HEK293 (cell line): ENCODE results near the gene CA10.

Source experiments
- CTCF ChIA-PET: fragments of 350-600 bp; formaldehyde crosslinking; extraction: SDS; loops from one replicate; lab custom pipeline; 2021; ENCODE audit warnings: antibody characterized with exemption; lab: Yijun Ruan, JAX
- POLR2A ChIA-PET: fragments of 300-600 bp; formaldehyde crosslinking; extraction: SDS; loops from one replicate; lab custom pipeline; 2020; ENCODE audit warnings: antibody characterized with exemption, inconsistent platforms; lab: Yijun Ruan, JAX
- H3K27ac ChIP-seq: fragments of 200-500 bp; sonication (Bioruptor generic); 2 replicates; pipeline ENCODE4 v1.5.1; 2014; ENCODE audit warnings: low read depth, low read length, control low read depth, inconsistent platforms; ENCODE audit errors: extremely low read depth
- H3K36me3 ChIP-seq, 2 experiments: fragments of 200-500 bp in 1 of 2; sonication (Bioruptor generic) in 1 of 2; 1 replicate in 1 of 2; 2 replicates in 1 of 2; pipeline ENCODE4 v1.5.1; 2014 to 2017; ENCODE audit warnings: inconsistent platforms in 2 of 2, low read length in 2 of 2; ENCODE audit not compliant: control insufficient read depth in 2 of 2, insufficient read depth in 1 of 2
- H3K4me1 ChIP-seq: fragments of 200-500 bp; sonication (Bioruptor generic); 2 replicates; pipeline ENCODE4 v1.5.1; 2014; ENCODE audit warnings: mild to moderate bottlenecking, low read length, inconsistent platforms; ENCODE audit not compliant: control insufficient read depth, insufficient read depth
- H3K4me3 ChIP-seq: 2 replicates; pipeline ENCODE4 v1.5.1; 2011; ENCODE audit warnings: low read depth, mild to moderate bottlenecking, control low read depth, low read length, moderate library complexity
- H3K9me3 ChIP-seq: fragments of 200-500 bp; sonication (Bioruptor generic); 2 replicates; pipeline ENCODE4 v1.5.1; 2014; ENCODE audit warnings: low read depth, low read length, inconsistent platforms; ENCODE audit not compliant: control insufficient read depth, insufficient read depth
- FEZF1 ChIP-seq: fragments of 450-650 bp; formaldehyde crosslinking; IDR thresholded peaks from 2 replicates; pipeline ENCODE4 v1.5.1; 2016; ENCODE audit warnings: missing biosample characterization, missing genetic modification characterization
- GLI4 ChIP-seq: fragments of 450-650 bp; formaldehyde crosslinking; IDR thresholded peaks from 2 replicates; pipeline ENCODE4 v1.5.1; 2016; ENCODE audit warnings: missing biosample characterization, missing genetic modification characterization
- KLF9 ChIP-seq: fragments of 450-650 bp; formaldehyde crosslinking; IDR thresholded peaks from 2 replicates; pipeline ENCODE4 v1.5.1; 2016; ENCODE audit warnings: missing biosample characterization, missing genetic modification characterization, low read depth
- PATZ1 ChIP-seq: fragments of 450-650 bp; formaldehyde crosslinking; IDR thresholded peaks from 2 replicates; pipeline ENCODE4 v1.5.1; 2016; ENCODE audit warnings: missing biosample characterization, missing genetic modification characterization
- TSHZ1 ChIP-seq: fragments of 450-650 bp; formaldehyde crosslinking; IDR thresholded peaks from 2 replicates; pipeline ENCODE4 v1.5.1; 2016; ENCODE audit warnings: missing biosample characterization, missing genetic modification characterization, borderline replicate concordance
- ZIC2 ChIP-seq: fragments of 450-650 bp; formaldehyde crosslinking; IDR thresholded peaks from 2 replicates; pipeline ENCODE4 v1.5.1; 2016; ENCODE audit warnings: missing biosample characterization, missing genetic modification characterization
- ZNF157 ChIP-seq: fragments of 450-650 bp; formaldehyde crosslinking; IDR thresholded peaks from 2 replicates; pipeline ENCODE4 v1.5.1; 2016; ENCODE audit warnings: missing biosample characterization, missing genetic modification characterization
- ZNF169 ChIP-seq: fragments of 450-650 bp; formaldehyde crosslinking; IDR thresholded peaks from 2 replicates; pipeline ENCODE4 v1.5.1; 2016; ENCODE audit warnings: missing biosample characterization, missing genetic modification characterization
- ZNF248 ChIP-seq: fragments of 450-650 bp; formaldehyde crosslinking; IDR thresholded peaks from 2 replicates; pipeline ENCODE4 v1.5.1; 2017; ENCODE audit warnings: missing biosample characterization, missing genetic modification characterization
- ZNF311 ChIP-seq: fragments of 450-650 bp; formaldehyde crosslinking; IDR thresholded peaks from 2 replicates; pipeline ENCODE4 v1.5.1; 2017; ENCODE audit warnings: missing biosample characterization, missing genetic modification characterization, borderline replicate concordance
- ZNF37A ChIP-seq: fragments of 450-650 bp; IDR thresholded peaks from 2 replicates; pipeline ENCODE4 v1.5.1; 2018; ENCODE audit warnings: missing biosample characterization, missing genetic modification characterization
- ZNF510 ChIP-seq: fragments of 450-650 bp; formaldehyde crosslinking; IDR thresholded peaks from 2 replicates; pipeline ENCODE4 v1.5.1; 2018; ENCODE audit warnings: mild to moderate bottlenecking, missing genetic modification characterization, missing biosample characterization; ENCODE audit not compliant: insufficient replicate concordance
- ZNF521 ChIP-seq: fragments of 450-650 bp; formaldehyde crosslinking; IDR thresholded peaks from 2 replicates; pipeline ENCODE4 v1.5.1; 2017; ENCODE audit warnings: missing biosample characterization, mild to moderate bottlenecking, missing genetic modification characterization
- ZNF548 ChIP-seq: fragments of 450-650 bp; formaldehyde crosslinking; IDR thresholded peaks from 2 replicates; pipeline ENCODE4 v1.5.1; 2016; ENCODE audit warnings: missing biosample characterization, missing genetic modification characterization
- ZNF558 ChIP-seq: fragments of 450-650 bp; formaldehyde crosslinking; IDR thresholded peaks from 2 replicates; pipeline ENCODE4 v1.5.1; 2016; ENCODE audit warnings: missing biosample characterization, missing genetic modification characterization
- ZNF561 ChIP-seq: fragments of 450-650 bp; IDR thresholded peaks from 2 replicates; pipeline ENCODE4 v1.5.1; 2018; ENCODE audit warnings: missing biosample characterization, missing genetic modification characterization, borderline replicate concordance
- ZNF585B ChIP-seq: fragments of 450-650 bp; formaldehyde crosslinking; IDR thresholded peaks from 2 replicates; pipeline ENCODE4 v1.5.1; 2016; ENCODE audit warnings: missing biosample characterization, missing genetic modification characterization
- ZNF645 ChIP-seq: fragments of 450-650 bp; formaldehyde crosslinking; IDR thresholded peaks from 2 replicates; pipeline ENCODE4; 2016; ENCODE audit warnings: missing biosample characterization, missing genetic modification characterization
- ZNF654 ChIP-seq: fragments of 450-650 bp; formaldehyde crosslinking; IDR thresholded peaks from 2 replicates; pipeline ENCODE4 v1.5.1; 2016; ENCODE audit warnings: low read depth, missing biosample characterization, missing genetic modification characterization
- ZNF658 ChIP-seq: fragments of 450-650 bp; formaldehyde crosslinking; IDR thresholded peaks from 2 replicates; pipeline ENCODE4; 2016; ENCODE audit warnings: missing biosample characterization, missing genetic modification characterization
- ZNF677 ChIP-seq: fragments of 450-650 bp; IDR thresholded peaks from 2 replicates; pipeline ENCODE4 v1.5.0; 2018; ENCODE audit warnings: missing biosample characterization, mild to moderate bottlenecking, missing genetic modification characterization, moderate library complexity
- ZNF76 ChIP-seq: fragments of 450-650 bp; formaldehyde crosslinking; IDR thresholded peaks from 2 replicates; pipeline ENCODE4; 2016; ENCODE audit warnings: low read depth, missing biosample characterization, missing genetic modification characterization, borderline replicate concordance
- ZNF776 ChIP-seq: fragments of 450-650 bp; formaldehyde crosslinking; IDR thresholded peaks from 2 replicates; pipeline ENCODE4 v1.5.0; 2017; ENCODE audit warnings: missing biosample characterization, missing genetic modification characterization, borderline replicate concordance
- ZNF791 ChIP-seq: fragments of 450-650 bp; formaldehyde crosslinking; IDR thresholded peaks from 2 replicates; pipeline ENCODE4 v1.5.1; 2016; ENCODE audit warnings: missing biosample characterization, missing genetic modification characterization
- ZSCAN16 ChIP-seq: fragments of 450-650 bp; formaldehyde crosslinking; IDR thresholded peaks from 2 replicates; pipeline ENCODE4 v1.5.1; 2016; ENCODE audit warnings: missing biosample characterization, missing genetic modification characterization
- ZSCAN18 ChIP-seq: fragments of 450-650 bp; formaldehyde crosslinking; IDR thresholded peaks from 2 replicates; pipeline ENCODE4 v1.5.1; 2016; ENCODE audit warnings: missing biosample characterization, missing genetic modification characterization

The CA10 gene

GRCh38 chr17:52025236-52025635 lies 133.3 kb downstream of the CA10 start:
- POLR2A ChIA-PET: no interaction called here
- H3K9me3 ChIP-seq: no peaks in the 10 kb centered on the region
- TF ChIP-seq KLF9 (tag by site-specific recombination) (no peak), ZNF776 (no peak), ZNF37A (tag by site-specific recombination) (no peak), ZNF558 (tag by site-specific recombination) (no peak), ZNF658 (tag by site-specific recombination) (no peak), GLI4 (tag by site-specific recombination) (no peak), ZNF645 (no peak), ZNF585B (tag by site-specific recombination) (no peak), ZNF169 (tag by site-specific recombination) (no peak), ZNF561 (tag by site-specific recombination) (no peak), TSHZ1 (no peak), ZNF510 (tag by site-specific recombination) (no peak), ZIC2 (tag by site-specific recombination) (no peak), ZNF677 (tag by site-specific recombination) (no peak), ZNF521 (no peak)
- TF ChIP-seq, all 188 proteins: peak for 0
- Histone ChIP-seq H3K27ac (no peak overlapping the region), H3K4me3 (no peak overlapping the region), H3K36me3 (no peaks in the 10 kb centered on the region), H3K4me1 (no peaks in the 10 kb centered on the region)
- CTCF ChIA-PET: no interaction called here

GRCh38 chr17:52024300-52024870 lies 134.1 kb downstream of the CA10 start:
- CTCF ChIA-PET: no interaction called here
- H3K36me3 ChIP-seq: no peaks in the 10 kb centered on the region
- no peaks in the 10 kb centered on the region for H3K4me1 ChIP-seq
- H3K9me3 ChIP-seq: no peaks in the 10 kb centered on the region
- TF ChIP-seq ZNF76 (tag by site-specific recombination) (no peak), ZSCAN16 (tag by site-specific recombination) (no peak), GLI4 (tag by site-specific recombination) (no peak), ZNF654 (tag by site-specific recombination) (no peak), ZNF791 (tag by site-specific recombination) (no peak), ZSCAN18 (no peak), ZNF645 (no peak), FEZF1 (tag by site-specific recombination) (no peak), ZNF548 (tag by site-specific recombination) (no peak), PATZ1 (tag by site-specific recombination) (no peak), ZNF311 (tag by site-specific recombination) (no peak), ZNF677 (tag by site-specific recombination) (no peak), ZNF157 (no peak), ZNF248 (tag by site-specific recombination) (no peak)
- TF ChIP-seq, all 188 proteins: peak for 0
- POLR2A ChIA-PET: no interaction called here
- Histone ChIP-seq H3K27ac (no peak overlapping the region), H3K4me3 (no peak overlapping the region)
